CD4-positive, CD25-positive, alpha-beta regulatory T cell (primary cell): ENCODE measurements around the gene MAGI1. TPM values are rescaled to one million over a fixed set of nuclear protein-coding genes. Genes with fewer than 3 reads are reported as not detected.
A peak's percentile ranks its signal among the peaks of the same experiment; 100 is the strongest.

Experiments used
- ATAC-seq, 2 donors: fragments of 150-1000 bp; cut with Tn5 transposase; one replicate each; pipeline ENCODE4 v1.10.0; 2021; ENCODE audit warnings: low read depth in 2 of 2, moderate number of reproducible peaks in 2 of 2, moderate library complexity in 1 of 2
- DNase-seq, 3 donors: peaks; one replicate each; pipeline versions ENCODE4 v3.0.0 to v3.0.0-alpha.2; 2012 to 2022; ENCODE audit warnings: mixed read lengths in 1 of 3
- H3K27ac ChIP-seq: one replicate; pipeline ENCODE4 v1.7.0; 2013; ENCODE audit warnings: mild to moderate bottlenecking, low read length; ENCODE audit not compliant: insufficient read depth, poor library complexity, severe bottlenecking
- H3K27me3 ChIP-seq: one replicate; pipeline ENCODE4 v1.7.0; 2013; ENCODE audit warnings: low read length; ENCODE audit not compliant: control insufficient read depth, insufficient read depth
- H3K36me3 ChIP-seq: one replicate; pipeline ENCODE4 v1.7.0; 2013; ENCODE audit warnings: mild to moderate bottlenecking, low read length, moderate library complexity; ENCODE audit not compliant: control insufficient read depth, insufficient read depth
- H3K4me1 ChIP-seq: 2 replicates; pipeline ENCODE4 v1.7.0; 2013; ENCODE audit warnings: mild to moderate bottlenecking, low read length; ENCODE audit not compliant: insufficient read depth, control insufficient read depth, poor library complexity, severe bottlenecking
- H3K4me3 ChIP-seq: one replicate; pipeline ENCODE4 v1.7.0; 2013; ENCODE audit warnings: low read depth, mild to moderate bottlenecking, low read length, moderate library complexity
- H3K9me3 ChIP-seq, 2 experiments: 1 replicate in 1 of 2; 2 replicates in 1 of 2; pipeline ENCODE4 v1.7.0; 2013; ENCODE audit warnings: low read length in 2 of 2, mild to moderate bottlenecking in 1 of 2, moderate library complexity in 1 of 2; ENCODE audit not compliant: control insufficient read depth in 2 of 2
- H3K27ac Mint-ChIP-seq, 3 donors: one replicate each; pipeline ENCODE4 v1.8.0; 2020 to 2022; ENCODE audit warnings: mild to moderate bottlenecking in 3 of 3, mixed read lengths in 3 of 3, moderate library complexity in 2 of 3
- H3K27me3 Mint-ChIP-seq: one replicate; pipeline ENCODE4 v1.8.0; 2022; ENCODE audit warnings: mild to moderate bottlenecking, mixed read lengths
- H3K36me3 Mint-ChIP-seq: one replicate; pipeline ENCODE4 v1.8.0; 2020; ENCODE audit warnings: mixed read lengths
- H3K4me1 Mint-ChIP-seq, 4 donors: one replicate each; pipeline ENCODE4 v1.8.0; 2020 to 2022; ENCODE audit warnings: mixed read lengths in 4 of 4, mild to moderate bottlenecking in 1 of 4
- H3K4me3 Mint-ChIP-seq, 4 donors: one replicate each; pipeline ENCODE4 v1.8.0; 2020 to 2022; ENCODE audit warnings: mild to moderate bottlenecking in 4 of 4, mixed read lengths in 4 of 4, moderate library complexity in 3 of 4
- H3K9me3 Mint-ChIP-seq, 7 donors: one replicate each; pipeline ENCODE4 v1.8.0; 2020 to 2022; ENCODE audit warnings: mixed read lengths in 7 of 7, mild to moderate bottlenecking in 3 of 7, moderate library complexity in 2 of 7
- polyA plus RNA-seq, 4 donors: library from polyadenylated mRNA; unstranded; fragments of 300-500 nt; fragmentation: Illumina TruSeq; gene quantifications; one replicate each; pipeline ENCODE4 v1.2.3, GENCODE V29; 2021
- total RNA-seq: library from RNA; stranded (reverse); gene quantifications from one replicate; pipeline ENCODE4 v1.2.3, GENCODE V29; 2022

Gene MAGI1
- total and polyA plus RNA-seq, 5 donors from 2014 or later = 0.10 to 0.44 (median 0.19) TPM; not detected in 1

DNA sequence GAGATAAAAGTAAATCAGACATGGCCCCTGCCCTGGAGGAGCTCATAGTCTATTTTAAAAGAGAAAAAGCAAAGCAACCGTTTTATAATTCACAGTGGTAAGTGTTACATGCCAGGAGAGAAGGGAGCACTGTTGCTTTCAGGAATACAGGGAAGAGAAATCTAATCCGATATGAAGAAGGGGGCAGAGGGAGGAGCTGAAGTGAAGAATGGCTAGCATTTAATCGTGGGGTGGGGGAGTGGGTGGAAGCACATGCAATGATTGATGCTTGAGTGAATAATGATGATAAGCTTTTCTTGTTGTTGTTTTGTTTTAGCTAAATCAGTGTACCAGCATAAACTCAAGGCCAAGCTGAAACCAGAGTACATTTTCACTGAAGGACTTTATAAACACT is 629.5 kb downstream of the MAGI1 start:
- Histone ChIP-seq H3K27me3 (no peaks in the 10 kb centered on the region), H3K36me3 (no peaks in the 10 kb centered on the region), H3K9me3 (no peaks in the 10 kb centered on the region), H3K4me1 (no peaks in the 10 kb centered on the region), H3K27ac (no peak overlapping the region), H3K4me3 (no peak overlapping the region)
- Mint-ChIP-seq H3K27ac (no peak overlapping the region), H3K36me3 (no peaks in the 10 kb centered on the region), H3K4me3 (no peak overlapping the region), H3K4me1 (no peaks in the 10 kb centered on the region), H3K9me3 (peaks cover 0 to 4% (median 0%) of the 10 kb centered on the region in 7 donors), H3K27me3 (no peaks in the 10 kb centered on the region)
- ATAC-seq (no peak), DNase-seq (no peak)

DNA sequence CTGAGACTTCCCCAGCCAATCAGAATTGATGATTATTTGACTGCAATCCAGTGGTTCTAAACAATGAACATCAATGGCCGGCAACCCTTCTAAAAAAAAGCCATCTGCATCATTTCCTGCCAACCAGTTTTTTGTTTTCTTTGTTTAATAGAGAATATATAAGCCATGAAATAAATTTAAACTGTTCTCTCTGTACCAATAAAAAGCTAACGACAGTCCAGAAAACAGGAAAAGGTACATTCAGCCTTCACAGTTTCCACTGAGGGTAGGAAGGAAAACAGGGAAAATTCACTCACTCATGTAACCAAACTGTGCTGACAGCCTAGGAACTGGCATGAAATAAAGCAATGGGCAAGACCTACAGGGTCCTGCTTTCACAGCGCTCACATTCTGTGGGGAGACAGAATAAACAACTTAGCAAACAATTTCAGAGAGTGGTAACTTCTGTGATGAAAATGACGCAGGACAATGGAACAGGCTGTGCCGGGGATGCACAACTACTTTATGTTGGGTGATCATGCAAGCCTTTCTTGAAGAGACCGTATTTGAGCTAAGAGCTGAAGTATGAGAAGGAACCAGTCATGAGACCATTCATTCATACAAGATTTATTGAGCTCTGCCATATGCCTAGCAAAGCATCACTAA is 630.1 kb downstream of the MAGI1 start:
- no peaks in the 10 kb centered on the region for H3K27me3 Mint-ChIP-seq
- no peak overlapping the region for H3K4me3 ChIP-seq
- H3K27me3 ChIP-seq = no peaks in the 10 kb centered on the region
- no peaks in the 10 kb centered on the region for H3K36me3 Mint-ChIP-seq
- H3K36me3 ChIP-seq = no peaks in the 10 kb centered on the region
- H3K9me3 Mint-ChIP-seq = peaks cover 0 to 4% (median 0%) of the 10 kb centered on the region in 7 donors
- no peak for DNase-seq
- no peak overlapping the region for H3K27ac ChIP-seq
- no peak overlapping the region for H3K27ac Mint-ChIP-seq
- no peaks in the 10 kb centered on the region for H3K4me1 ChIP-seq
- H3K9me3 ChIP-seq = no peaks in the 10 kb centered on the region
- no peaks in the 10 kb centered on the region for H3K4me1 Mint-ChIP-seq
- H3K4me3 Mint-ChIP-seq = no peak overlapping the region
- no peak for ATAC-seq

DNA sequence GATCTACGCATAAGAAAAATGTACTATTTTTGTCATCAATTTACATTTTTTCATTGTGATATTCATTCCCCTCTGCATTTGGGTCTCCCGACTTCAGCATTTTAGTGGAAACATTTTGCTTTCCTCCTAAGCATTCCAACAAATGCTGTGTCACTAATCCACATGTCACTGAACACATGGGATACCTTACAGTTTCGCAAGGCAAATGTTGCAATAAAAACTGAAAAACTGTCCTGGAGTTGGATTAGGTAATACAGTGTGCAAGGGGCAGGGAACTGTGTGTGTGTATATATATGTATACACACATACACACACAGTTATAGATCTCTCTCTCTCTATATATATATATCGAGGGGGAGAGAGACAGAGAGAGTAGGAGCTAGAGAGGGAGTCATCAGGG is 632.2 kb downstream of the MAGI1 start:
- H3K4me1 Mint-ChIP-seq = no peaks in the 10 kb centered on the region
- Histone ChIP-seq H3K9me3 (no peaks in the 10 kb centered on the region), H3K4me1 (no peaks in the 10 kb centered on the region), H3K36me3 (no peaks in the 10 kb centered on the region), H3K27ac (no peak overlapping the region), H3K4me3 (no peak overlapping the region), H3K27me3 (no peaks in the 10 kb centered on the region)
- H3K27ac Mint-ChIP-seq = no peak overlapping the region
- no peaks in the 10 kb centered on the region for H3K27me3 Mint-ChIP-seq
- no peak overlapping the region for H3K4me3 Mint-ChIP-seq
- H3K9me3 Mint-ChIP-seq = peaks cover 0 to 2% (median 0%) of the 10 kb centered on the region in 7 donors
- ATAC-seq (no peak), DNase-seq (no peak)
- H3K36me3 Mint-ChIP-seq = no peaks in the 10 kb centered on the region

GRCh38 chr3:65402597-65402996 is 636.1 kb downstream of the MAGI1 start:
- Mint-ChIP-seq H3K4me1 (no peaks in the 10 kb centered on the region), H3K27ac (no peak overlapping the region), H3K27me3 (no peaks in the 10 kb centered on the region), H3K9me3 (peaks cover 0 to 2% (median 0%) of the 10 kb centered on the region in 7 donors), H3K4me3 (no peak overlapping the region), H3K36me3 (no peaks in the 10 kb centered on the region)
- Histone ChIP-seq H3K36me3 (no peaks in the 10 kb centered on the region), H3K4me3 (no peak overlapping the region), H3K27ac (no peak overlapping the region), H3K27me3 (no peaks in the 10 kb centered on the region), H3K4me1 (no peaks in the 10 kb centered on the region), H3K9me3 (no peaks in the 10 kb centered on the region)
- ATAC-seq (no peak), DNase-seq (no peak)

- DNase-seq (no peak), ATAC-seq (no peak)
- H3K4me3 ChIP-seq = no peak overlapping the region
- Mint-ChIP-seq H3K36me3 (no peaks in the 10 kb centered on the region), H3K27me3 (no peaks in the 10 kb centered on the region), H3K4me3 (peak overlapping the region in 1 of 4 donors; percentile 18), H3K27ac (no peak overlapping the region), H3K4me1 (no peaks in the 10 kb centered on the region), H3K9me3 (peaks cover 0 to 4% (median 0%) of the 10 kb centered on the region in 7 donors)
- H3K9me3 ChIP-seq = no peaks in the 10 kb centered on the region
- no peaks in the 10 kb centered on the region for H3K27me3 ChIP-seq
- H3K4me1 ChIP-seq = no peaks in the 10 kb centered on the region
- no peak overlapping the region for H3K27ac ChIP-seq
- H3K36me3 ChIP-seq = no peaks in the 10 kb centered on the region
Observed at GRCh38 chr3:65401359-65402305, 637.1 kb downstream of the MAGI1 start.

- Histone ChIP-seq H3K27me3 (no peaks in the 10 kb centered on the region), H3K4me3 (no peak overlapping the region), H3K36me3 (no peaks in the 10 kb centered on the region), H3K27ac (no peak overlapping the region), H3K4me1 (no peaks in the 10 kb centered on the region), H3K9me3 (no peaks in the 10 kb centered on the region)
- Mint-ChIP-seq H3K36me3 (no peaks in the 10 kb centered on the region), H3K27ac (no peak overlapping the region), H3K27me3 (no peaks in the 10 kb centered on the region), H3K4me1 (no peaks in the 10 kb centered on the region), H3K4me3 (no peak overlapping the region), H3K9me3 (peaks cover 0 to 4% (median 1%) of the 10 kb centered on the region in 7 donors)
- no peak for ATAC-seq
- no peak for DNase-seq
Observed at GRCh38 chr3:65400899-65401298, 637.8 kb downstream of the MAGI1 start.

- H3K36me3 Mint-ChIP-seq = no peaks in the 10 kb centered on the region
- no peaks in the 10 kb centered on the region for H3K27me3 ChIP-seq
Observed at GRCh38 chr3:65398953-65399352, 639.8 kb downstream of the MAGI1 start.

More at GRCh38 chr3:65398953-65399352, 639.8 kb downstream of the MAGI1 start:
- H3K4me3 ChIP-seq = no peak overlapping the region
- no peak overlapping the region for H3K27ac ChIP-seq
- H3K27me3 Mint-ChIP-seq = no peaks in the 10 kb centered on the region
- H3K9me3 Mint-ChIP-seq = peaks cover 0 to 5% (median 2%) of the 10 kb centered on the region in 7 donors
- ATAC-seq (no peak), DNase-seq (no peak)
- no peaks in the 10 kb centered on the region for H3K4me1 ChIP-seq
- no peak overlapping the region for H3K4me3 Mint-ChIP-seq
- no peaks in the 10 kb centered on the region for H3K9me3 ChIP-seq
- H3K4me1 Mint-ChIP-seq = no peaks in the 10 kb centered on the region
- H3K36me3 ChIP-seq = no peaks in the 10 kb centered on the region
- H3K27ac Mint-ChIP-seq = no peak overlapping the region
